ENCODE results near the gene TACC3. TPM values are rescaled to one million over a fixed set of nuclear protein-coding genes. Genes with fewer than 3 reads are reported as not detected.

The TACC3 gene
- total RNA-seq, 1 donor from 2014 or later: 15.9 TPM

- Mint-ChIP-seq H3K9me3 (ENCODE audit: low read depth) (no peaks in the 10 kb centered on the region), H3K27ac (ENCODE audit: unreplicated experiment) (no peak overlapping the region), H3K36me3 (ENCODE audit: low read depth) (peaks cover 2% of the 10 kb centered on the region), H3K4me3 (ENCODE audit: unreplicated experiment) (no peak overlapping the region), H3K4me1 (ENCODE audit: low read depth) (peaks cover 29% of the 10 kb centered on the region), H3K27me3 (ENCODE audit: low read depth) (no peaks in the 10 kb centered on the region)
- no peak for TF ChIP-seq CTCF (IDR thresholded peaks at IDR 0.05)
- peak; percentile 82 for DNase-seq (ENCODE audit: low spot score)
Observed at GRCh38 chr4:1716065-1716945, 5.0 kb upstream of the TACC3 start.

GRCh38 chr4:1717129-1718094 lies 3.9 kb upstream of the TACC3 start:
- peaks cover 2% of the 10 kb centered on the region for H3K36me3 Mint-ChIP-seq (ENCODE audit: low read depth)
- peaks cover 34% of the 10 kb centered on the region for H3K4me1 Mint-ChIP-seq (ENCODE audit: low read depth)
- no peak overlapping the region for H3K4me3 Mint-ChIP-seq (ENCODE audit: unreplicated experiment)
- DNase-seq (ENCODE audit: low spot score): peak; percentile 90
- no peaks in the 10 kb centered on the region for H3K27me3 Mint-ChIP-seq (ENCODE audit: low read depth)
- no peak overlapping the region for H3K27ac Mint-ChIP-seq (ENCODE audit: unreplicated experiment)
- H3K9me3 Mint-ChIP-seq (ENCODE audit: low read depth): no peaks in the 10 kb centered on the region
- TF ChIP-seq CTCF (IDR thresholded peaks at IDR 0.05): no peak

GRCh38 chr4:1718095-1718850 lies 3.0 kb upstream of the TACC3 start:
- peaks cover 2% of the 10 kb centered on the region for H3K36me3 Mint-ChIP-seq (ENCODE audit: low read depth)
- no peaks in the 10 kb centered on the region for H3K27me3 Mint-ChIP-seq (ENCODE audit: low read depth)
- peak; percentile 76 for DNase-seq (ENCODE audit: low spot score)
- no peaks in the 10 kb centered on the region for H3K9me3 Mint-ChIP-seq (ENCODE audit: low read depth)
- TF ChIP-seq CTCF (IDR thresholded peaks at IDR 0.05): no peak
- no peak overlapping the region for H3K4me3 Mint-ChIP-seq (ENCODE audit: unreplicated experiment)
- H3K27ac Mint-ChIP-seq (ENCODE audit: unreplicated experiment): no peak overlapping the region
- H3K4me1 Mint-ChIP-seq (ENCODE audit: low read depth): peaks cover 37% of the 10 kb centered on the region

- TF ChIP-seq CTCF (IDR thresholded peaks at IDR 0.05): no peak
- no peaks in the 10 kb centered on the region for H3K9me3 Mint-ChIP-seq (ENCODE audit: low read depth)
- H3K27ac Mint-ChIP-seq (ENCODE audit: unreplicated experiment): peak overlapping the region; percentile 94
- H3K4me3 Mint-ChIP-seq (ENCODE audit: unreplicated experiment): peak overlapping the region; percentile 90
- H3K4me1 Mint-ChIP-seq (ENCODE audit: low read depth): peaks cover 34% of the 10 kb centered on the region
- H3K27me3 Mint-ChIP-seq (ENCODE audit: low read depth): no peaks in the 10 kb centered on the region
- DNase-seq (ENCODE audit: low spot score): peak; percentile 93
- peaks cover 6% of the 10 kb centered on the region for H3K36me3 Mint-ChIP-seq (ENCODE audit: low read depth)
Observed at GRCh38 chr4:1720163-1720983, 948 bp upstream of the TACC3 start.
